GM18499 (cell line): ENCODE results near the gene KRTAP10-3.

Experiments
- ATAC-seq: cut with Tn5 transposase; IDR thresholded peaks from one replicate; pipeline ENCODE4 v1.9.1; 2021; ENCODE audit warnings: moderate number of reproducible peaks; ENCODE audit not compliant: insufficient read depth, unreplicated experiment

KRTAP10-3 gene

DNA sequence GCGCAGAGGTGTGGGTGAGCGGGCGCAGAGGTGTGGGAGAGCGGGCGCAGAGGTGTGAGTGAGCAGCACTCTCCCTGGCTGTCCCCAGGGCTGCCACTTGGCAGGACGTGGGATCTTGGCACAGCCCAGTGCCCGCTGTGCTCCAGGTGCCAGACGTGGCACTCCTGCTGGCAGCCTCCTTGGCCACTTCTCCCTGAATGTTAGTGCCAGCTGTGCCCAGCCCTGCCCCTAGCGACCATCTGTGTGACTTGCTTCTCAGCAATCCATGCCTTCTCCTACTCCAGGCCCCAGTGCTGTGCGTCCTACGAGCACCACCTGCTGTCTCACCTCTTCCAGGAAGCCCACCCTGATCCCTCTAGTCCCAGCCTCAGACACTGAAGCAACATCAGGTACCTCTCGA lies 49.1 kb downstream of the KRTAP10-3 start:
- ATAC-seq = no peak

GRCh38 chr21:44508711-44509445 lies 49.7 kb downstream of the KRTAP10-3 start:
- ATAC-seq = no peak

DNA sequence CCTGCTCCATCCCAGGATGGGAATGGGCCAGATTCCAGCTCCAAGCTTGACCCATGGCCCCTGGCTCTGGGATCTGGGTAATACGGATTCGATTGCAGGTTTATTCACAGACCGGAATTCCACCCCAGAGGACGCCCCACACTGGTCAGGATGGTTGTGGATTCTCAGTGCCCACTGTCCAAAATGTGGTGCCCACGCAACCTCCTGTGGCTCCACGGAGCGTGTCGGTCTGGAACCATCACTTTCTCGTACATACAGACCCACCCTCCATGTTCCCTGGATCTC lies 50.2 kb downstream of the KRTAP10-3 start:
- ATAC-seq = no peak
